Adrenal gland (tissue), 12 donors: Measurements from ENCODE around the gene SLC9A9. TPM values are rescaled to one million over a fixed set of nuclear protein-coding genes. Genes with fewer than 3 reads are reported as not detected.

ENCODE experiments used
- DNase-seq, 7 donors: peaks; one replicate each; pipeline ENCODE4 v3.0.0-alpha.2; 2019 to 2020
- H3K27ac ChIP-seq, 5 donors: fragments of 200-600 bp; sonication (generic) in 4 of 5; 1 replicate in 3 of 5; 2 replicates in 2 of 5; pipeline versions ENCODE4 v1.5.1 to v1.8.0; 2016 to 2020; ENCODE audit warnings: mild to moderate bottlenecking in 1 of 5
- H3K27me3 ChIP-seq: fragments of 200-600 bp; 2 replicates; pipeline ENCODE4 v1.8.0; 2021
- H3K36me3 ChIP-seq, 2 donors: fragments of 200-600 bp; replicated peaks in 1 of 2; 1 replicate in 1 of 2; 2 replicates in 1 of 2; pipeline versions ENCODE4 v1.5.1 to v1.8.0; 2018 to 2022
- H3K4me1 ChIP-seq, 2 donors: fragments of 200-600 bp; replicated peaks in 1 of 2; 1 replicate in 1 of 2; 2 replicates in 1 of 2; pipeline versions ENCODE4 v1.5.1 to v1.8.0; 2018 to 2021
- H3K4me3 ChIP-seq, 4 donors: fragments of 200-600 bp; sonication (generic) in 3 of 4; one replicate each; pipeline ENCODE4 v1.5.1; 2016 to 2018
- H3K9me3 ChIP-seq, 3 donors: fragments of 200-600 bp; sonication (generic) in 1 of 3; replicated peaks in 1 of 3; 1 replicate in 2 of 3; 2 replicates in 1 of 3; pipeline versions ENCODE4 v1.5.1 to v1.8.0; 2016 to 2021
- POLR2A ChIP-seq, 2 donors: fragments of 450-650 bp; IDR thresholded peaks; one replicate each; pipeline ENCODE4 v1.6.1; 2017; ENCODE audit warnings: antibody characterized with exemption in 2 of 2, mild to moderate bottlenecking in 2 of 2, moderate library complexity in 1 of 2
- WGBS, 4 donors: extraction: QIAGEN DNeasy Blood & Tissue Kit in 2 of 4; methylation state at CpG; one replicate each; pipeline versions ENCODE4 v1.1.5 to v1.1.7; 2013 to 2017; 5-methylcytosine and 5-hydroxymethylcytosine counted together
- intact Hi-C, 2 donors: fragments of 100-400 bp; cut with DNase I; formaldehyde crosslinking; loops; one replicate each; pipeline versions ENCODE4 v1.14.1 to v1.15.0; 2022 to 2023
- polyA plus RNA-seq, 3 donors: library from polyadenylated mRNA; stranded (reverse); fragments of 200-250 nt in 2 of 3; fragments of 350-450 nt in 1 of 3; fragmentation: Illumina TruSeq in 1 of 3; extraction: RNeasy Lipid Tissue Mini Kit (QIAGEN cat#74804) in 1 of 3; gene quantifications; one replicate each; pipeline ENCODE4 v1.2.3, GENCODE V29; 2013 to 2014
- total RNA-seq, 9 donors: library from RNA; depleted of rRNA in 4 of 9; stranded (reverse); fragments of >200 nt in 4 of 9; fragments of 120-200 nt in 1 of 9; fragmentation: NEBNext Ultra II Directional in 1 of 9; extraction: Animal tissue kit (Norgen Biotek cat#: 25700) in 1 of 9; gene quantifications; one replicate each; pipeline versions ENCODE4 v1.1.0 to v1.2.4, GENCODE V29; 2013 to 2023
- TF ChIP-seq, protein P1 (sequence below), 6 experiments: fragments of 450-650 bp in 4 of 6; fragments of 200-600 bp in 2 of 6; sonication (generic) in 1 of 6; IDR thresholded peaks; 1 replicate in 5 of 6; 2 replicates in 1 of 6; pipeline versions ENCODE4 v1.5.1 to v1.8.0; 2016 to 2021; ENCODE audit warnings: antibody characterized with exemption in 6 of 6, mild to moderate bottlenecking in 2 of 6, moderate library complexity in 1 of 6
- donor health status: healthy with polysubstance abuse.
- donor health status: Bipolar disorder and iron deficiency.
- donor health status: DM: yes; HTN: yes; CAD: no.
- donor health status: DM: no; HTN: no; CAD: no.
- donor health status: DM: no; HTN: no; CAD: no.
- donor health status: DM: yes; HTN: yes; CAD: no.

The SLC9A9 gene
- total and polyA plus RNA-seq, 12 donors, result 4.2 to 23.7 (median 13.5) TPM

DNA sequence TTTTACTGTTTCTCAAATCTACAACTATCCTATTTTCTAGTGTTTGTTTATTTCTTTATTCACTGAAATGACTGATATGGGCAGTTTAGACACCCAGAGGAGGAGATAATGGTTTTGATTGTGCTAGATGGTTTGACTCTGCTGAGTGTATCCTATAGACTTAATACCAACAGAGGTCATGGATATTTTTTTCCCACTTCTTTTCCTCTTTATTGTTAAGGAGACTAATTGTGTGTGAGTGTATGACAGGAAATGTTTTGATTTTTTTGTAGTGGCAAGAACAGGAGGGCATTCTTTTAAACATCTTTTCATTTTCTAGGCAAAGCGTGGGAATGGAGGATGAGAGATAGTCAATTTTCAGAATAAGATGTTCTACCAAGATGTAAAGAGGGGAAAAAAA, 505.2 kb downstream of the SLC9A9 start:
- no peaks in the 10 kb centered on the region for H3K27me3 ChIP-seq
- intact Hi-C loops, result no loop called here
- H3K4me1 ChIP-seq, result no peaks in the 10 kb centered on the region
- H3K36me3 ChIP-seq, result no peaks in the 10 kb centered on the region
- no peak overlapping the region for H3K4me3 ChIP-seq
- 89 to 94% (median 91%) methylated on average over 1 of the region's 1 CpG for WGBS, 4 donors
- TF ChIP-seq POLR2A (IDR thresholded peaks at IDR 0.05), result no peak
- TF ChIP-seq, protein P1, sequence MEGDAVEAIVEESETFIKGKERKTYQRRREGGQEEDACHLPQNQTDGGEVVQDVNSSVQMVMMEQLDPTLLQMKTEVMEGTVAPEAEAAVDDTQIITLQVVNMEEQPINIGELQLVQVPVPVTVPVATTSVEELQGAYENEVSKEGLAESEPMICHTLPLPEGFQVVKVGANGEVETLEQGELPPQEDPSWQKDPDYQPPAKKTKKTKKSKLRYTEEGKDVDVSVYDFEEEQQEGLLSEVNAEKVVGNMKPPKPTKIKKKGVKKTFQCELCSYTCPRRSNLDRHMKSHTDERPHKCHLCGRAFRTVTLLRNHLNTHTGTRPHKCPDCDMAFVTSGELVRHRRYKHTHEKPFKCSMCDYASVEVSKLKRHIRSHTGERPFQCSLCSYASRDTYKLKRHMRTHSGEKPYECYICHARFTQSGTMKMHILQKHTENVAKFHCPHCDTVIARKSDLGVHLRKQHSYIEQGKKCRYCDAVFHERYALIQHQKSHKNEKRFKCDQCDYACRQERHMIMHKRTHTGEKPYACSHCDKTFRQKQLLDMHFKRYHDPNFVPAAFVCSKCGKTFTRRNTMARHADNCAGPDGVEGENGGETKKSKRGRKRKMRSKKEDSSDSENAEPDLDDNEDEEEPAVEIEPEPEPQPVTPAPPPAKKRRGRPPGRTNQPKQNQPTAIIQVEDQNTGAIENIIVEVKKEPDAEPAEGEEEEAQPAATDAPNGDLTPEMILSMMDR (IDR thresholded peaks at IDR 0.05), result no peak
- no peaks in the 10 kb centered on the region for H3K9me3 ChIP-seq
- no peak for DNase-seq
- no peak overlapping the region for H3K27ac ChIP-seq

DNA sequence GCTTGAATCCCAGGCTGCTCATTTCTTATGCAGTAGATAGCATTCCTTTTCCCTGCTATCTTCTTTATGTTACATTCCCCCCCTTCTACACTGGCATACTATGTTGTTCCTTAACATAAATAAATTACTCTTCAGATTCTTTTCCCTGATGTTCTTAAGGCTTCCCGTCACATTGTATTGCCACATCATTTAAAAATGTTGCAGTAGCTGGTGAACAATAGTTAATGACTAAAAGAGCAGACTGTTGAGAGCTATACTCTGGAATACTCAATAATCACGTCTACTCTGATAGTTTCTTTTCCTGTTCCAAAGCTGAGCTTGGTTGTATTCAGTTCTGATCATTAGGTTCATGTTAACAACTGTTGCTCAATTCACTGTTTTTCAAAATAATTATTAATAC, 508.8 kb downstream of the SLC9A9 start:
- no peak overlapping the region for H3K27ac ChIP-seq
- H3K36me3 ChIP-seq, result no peaks in the 10 kb centered on the region
- H3K4me3 ChIP-seq, result no peak overlapping the region
- no peak for DNase-seq
- TF ChIP-seq, protein P1 (IDR thresholded peaks at IDR 0.05), result no peak
- TF ChIP-seq POLR2A (IDR thresholded peaks at IDR 0.05), result no peak
- intact Hi-C loops, result no loop called here
- no peaks in the 10 kb centered on the region for H3K27me3 ChIP-seq
- H3K9me3 ChIP-seq, result no peaks in the 10 kb centered on the region
- 71 to 89% (median 83%) methylated on average over 2 of the region's 2 CpGs for WGBS, 4 donors
- H3K4me1 ChIP-seq, result no peaks in the 10 kb centered on the region

DNA sequence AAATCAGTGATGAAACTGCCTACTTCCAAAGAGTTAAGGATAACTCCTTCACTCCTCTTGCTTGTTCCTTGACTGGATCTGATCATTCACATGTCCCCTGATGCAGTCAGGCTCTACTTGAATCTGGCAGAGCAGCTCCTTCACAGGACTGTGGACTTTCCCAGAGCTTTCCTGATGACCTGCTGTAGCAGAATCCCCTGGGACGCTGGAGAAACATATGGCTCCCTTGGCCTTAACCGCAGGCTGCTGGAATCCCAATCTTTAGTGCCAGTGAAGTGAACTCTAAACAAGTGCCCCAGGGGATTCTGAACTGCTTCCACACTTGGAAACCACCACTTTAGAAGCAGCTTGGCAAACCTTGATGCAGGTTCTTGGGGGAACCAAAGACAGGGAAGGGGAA, 510.9 kb downstream of the SLC9A9 start:
- H3K27me3 ChIP-seq, result no peaks in the 10 kb centered on the region
- TF ChIP-seq POLR2A (IDR thresholded peaks at IDR 0.05), result no peak
- TF ChIP-seq, protein P1 (IDR thresholded peaks at IDR 0.05), result no peak
- DNase-seq, result no peak
- no peaks in the 10 kb centered on the region for H3K9me3 ChIP-seq
- H3K27ac ChIP-seq, result no peak overlapping the region
- WGBS, 4 donors, result 58 to 86% (median 82%) methylated on average over 2 of the region's 2 CpGs
- no peaks in the 10 kb centered on the region for H3K4me1 ChIP-seq
- intact Hi-C loops, result no loop called here
- no peaks in the 10 kb centered on the region for H3K36me3 ChIP-seq
- H3K4me3 ChIP-seq, result no peak overlapping the region

DNA sequence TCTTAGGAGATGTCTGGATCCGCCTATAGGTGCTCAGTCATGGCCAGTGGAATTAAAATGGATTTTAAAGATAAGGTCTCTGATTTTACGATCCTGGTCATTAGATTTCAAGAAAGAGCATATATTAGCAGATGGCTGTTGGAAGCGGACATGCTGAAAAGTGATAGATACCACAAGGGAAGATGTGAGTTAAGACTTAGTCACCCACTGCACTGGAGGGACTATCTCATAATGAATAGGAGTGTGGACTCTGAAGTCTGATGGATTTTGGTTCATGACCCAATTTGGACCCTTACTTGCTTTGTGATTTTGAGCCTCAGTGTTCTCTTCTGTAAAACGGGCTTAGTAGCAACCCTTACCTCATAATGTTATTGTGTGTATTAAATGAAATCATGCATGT, 514.0 kb downstream of the SLC9A9 start:
- intact Hi-C loops, result no loop called here
- Histone ChIP-seq H3K27ac (no peak overlapping the region), H3K9me3 (no peaks in the 10 kb centered on the region), H3K27me3 (no peaks in the 10 kb centered on the region), H3K4me3 (no peak overlapping the region), H3K4me1 (no peaks in the 10 kb centered on the region), H3K36me3 (no peaks in the 10 kb centered on the region)
- TF ChIP-seq POLR2A (IDR thresholded peaks at IDR 0.05), result no peak
- TF ChIP-seq, protein P1 (IDR thresholded peaks at IDR 0.05), result no peak
- DNase-seq, result no peak
- 87 to 90% (median 89%) methylated on average over 4 of the region's 4 CpGs for WGBS, 4 donors
